Fibroblast of upper back skin (primary cell): Measurements from ENCODE around the gene KIF5B.
"Not testable (repeated sequence)": the region's sequence is repeated elsewhere in the genome, so short reads cannot be mapped to it uniquely, and the experiment has no call there.

Experiments used
- DNase-seq: peaks from one replicate; pipeline ENCODE4 v3.0.0-alpha.2; 2013

Gene KIF5B

DNA sequence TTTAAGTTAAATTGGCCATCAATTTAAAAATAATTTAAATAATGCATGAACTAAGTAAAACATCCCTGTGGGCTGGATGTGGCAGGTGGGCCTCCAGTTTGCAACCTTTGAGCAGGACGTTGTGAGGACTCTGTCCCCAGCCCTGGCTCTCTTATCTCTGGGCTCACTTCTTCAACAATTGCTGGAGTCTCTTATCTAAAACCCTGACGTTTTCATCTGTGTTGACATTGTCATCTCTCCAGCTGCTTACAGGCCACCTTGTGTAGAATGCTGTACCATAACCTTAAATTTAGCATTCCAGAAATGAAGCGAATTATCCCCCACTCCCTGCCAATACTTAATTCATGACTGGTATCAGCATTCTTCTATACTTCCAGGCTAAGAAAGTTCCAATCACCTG lies 3.2 kb upstream of the KIF5B start:
- DNase-seq = no peak

DNA sequence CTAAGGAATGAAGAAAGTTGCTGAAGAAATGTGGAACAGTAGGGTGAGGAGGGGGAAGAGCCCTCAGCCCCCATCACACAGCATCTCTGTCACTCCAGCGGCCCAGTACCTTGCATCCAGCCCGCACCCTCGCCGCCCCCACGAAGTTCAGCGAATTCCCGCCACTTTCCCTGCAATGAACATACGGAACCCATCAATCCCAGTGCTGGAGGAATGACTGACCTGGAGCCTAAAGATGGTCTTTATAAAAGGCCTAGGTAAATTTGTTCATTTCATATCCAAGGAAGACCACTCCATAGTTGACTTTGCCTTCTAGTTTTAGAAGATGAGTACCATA lies 779 bp upstream of the KIF5B start:
- DNase-seq = no peak

DNA sequence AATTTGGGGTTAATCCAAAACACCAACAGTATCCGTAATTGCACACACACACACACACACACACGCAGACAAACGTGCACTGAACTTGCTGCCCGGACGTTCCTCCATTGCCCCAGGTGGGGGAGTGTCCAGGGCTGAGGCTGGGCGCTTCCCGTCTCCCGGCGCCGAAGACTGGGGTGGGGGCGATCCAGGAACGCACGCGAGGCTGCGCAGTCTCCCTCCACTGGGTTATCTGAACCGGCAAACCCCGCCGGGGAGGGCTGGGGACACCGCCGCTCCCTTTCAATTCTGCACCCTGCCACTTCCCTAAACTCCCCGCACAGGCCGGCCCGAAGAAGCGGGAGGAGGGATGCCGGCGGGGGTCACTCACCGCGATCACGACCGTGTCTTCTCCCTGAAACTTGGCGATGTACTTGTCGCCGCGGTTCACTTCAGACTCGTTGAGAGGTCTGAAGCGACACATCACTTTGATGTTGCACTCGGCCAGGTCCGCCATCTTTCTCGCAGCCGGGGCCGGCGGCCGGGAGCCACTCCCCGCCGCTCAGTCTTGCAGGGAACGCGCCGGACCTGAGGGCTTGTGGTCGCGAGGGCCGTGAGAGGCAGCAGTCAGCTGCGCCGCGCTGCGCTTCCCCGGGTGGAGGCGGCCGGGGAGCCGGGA lies 618 bp downstream of the KIF5B start:
- DNase-seq = peak; percentile 49

DNA sequence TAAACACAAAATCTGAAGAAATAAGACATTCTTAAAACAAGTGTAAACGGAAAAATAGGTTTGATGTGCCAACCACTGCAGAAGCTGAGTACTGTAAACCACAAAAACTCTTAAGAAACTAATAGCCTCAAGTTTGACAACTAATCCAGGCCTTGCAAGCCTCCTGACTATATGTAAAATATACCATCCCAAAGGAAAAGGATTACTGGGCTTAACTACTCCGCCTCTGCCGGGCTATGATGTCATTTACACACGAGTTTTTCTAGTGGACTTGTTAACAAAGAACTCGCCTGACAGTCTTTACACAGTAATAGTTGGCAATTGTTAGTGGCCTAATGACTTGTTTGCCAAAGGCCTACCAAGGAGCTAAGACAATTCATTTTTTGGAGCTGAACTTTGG lies 2.1 kb downstream of the KIF5B start:
- peak; percentile 61 for DNase-seq

DNA sequence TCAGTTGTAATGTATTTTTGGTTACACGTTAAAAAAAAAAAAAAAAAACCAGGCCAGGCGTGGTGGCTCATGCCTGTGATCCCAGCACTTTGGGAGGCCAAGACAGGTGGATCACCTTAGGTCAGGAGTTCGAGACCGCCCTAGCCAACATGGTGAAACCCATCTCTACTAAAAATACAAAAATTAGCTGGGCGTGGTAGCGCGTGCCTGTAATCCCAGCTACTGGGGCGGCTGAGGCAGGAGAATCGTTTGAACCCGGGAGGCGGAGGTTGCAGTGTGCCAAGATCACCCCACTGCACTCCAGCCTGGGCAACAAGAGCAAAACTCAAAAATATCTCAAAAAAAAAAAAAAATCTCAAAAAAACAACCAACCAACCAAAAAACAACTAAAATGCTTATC lies 2.8 kb downstream of the KIF5B start:
- not testable (repeated sequence) for DNase-seq

- DNase-seq = peak; percentile 53
Measured at GRCh38 chr10:32051926-32052325, 4.3 kb downstream of the KIF5B start.

GRCh38 chr10:32050177-32050576 lies 6.0 kb downstream of the KIF5B start:
- DNase-seq = no peak

GRCh38 chr10:32049113-32049512 lies 7.1 kb downstream of the KIF5B start:
- no peak for DNase-seq

- no peak for DNase-seq
Measured at GRCh38 chr10:32048282-32048681, 7.9 kb downstream of the KIF5B start.

DNA sequence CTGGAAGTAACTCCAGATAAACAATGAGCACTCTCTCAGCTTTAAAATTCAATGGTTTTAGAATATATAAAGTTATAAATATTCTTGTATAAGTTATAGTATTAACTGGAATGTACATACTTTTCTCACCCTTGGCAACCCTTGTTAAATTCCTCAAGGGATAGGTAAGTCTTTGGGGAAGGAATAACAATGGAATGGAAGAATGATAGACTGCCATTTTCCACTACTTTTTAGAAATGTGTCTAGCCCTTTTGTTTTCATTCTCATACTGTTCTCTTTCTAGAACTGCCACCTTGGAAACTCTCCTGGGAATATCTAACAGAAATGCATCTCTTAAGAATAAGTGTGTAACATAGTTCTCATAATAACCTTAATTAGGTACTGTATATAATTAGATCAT lies 8.3 kb downstream of the KIF5B start:
- peak; percentile 15 for DNase-seq

GRCh38 chr10:32046151-32046550 lies 10.1 kb downstream of the KIF5B start:
- DNase-seq = no peak

DNA sequence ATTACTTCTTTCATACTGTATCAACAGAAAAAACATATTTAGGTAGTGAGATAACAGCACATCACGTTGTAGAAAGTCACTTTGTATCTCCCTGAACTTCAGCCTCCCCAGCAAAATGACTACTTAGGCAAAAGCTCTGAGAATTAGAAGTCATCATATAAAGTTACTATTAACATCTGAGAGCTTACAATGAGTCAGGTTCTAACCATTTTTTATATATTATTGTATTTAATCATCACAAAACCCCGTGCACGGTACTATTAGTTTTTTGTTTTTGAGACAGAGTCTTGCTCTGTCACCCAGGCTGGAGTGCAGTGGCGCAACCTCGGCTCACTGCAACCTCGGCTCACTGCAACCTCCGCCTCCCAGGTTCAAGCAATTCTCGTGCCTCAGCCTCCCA lies 13.5 kb downstream of the KIF5B start:
- DNase-seq = peak; percentile 61

GRCh38 chr10:32041290-32042028 lies 14.8 kb downstream of the KIF5B start:
- DNase-seq = no peak

DNA sequence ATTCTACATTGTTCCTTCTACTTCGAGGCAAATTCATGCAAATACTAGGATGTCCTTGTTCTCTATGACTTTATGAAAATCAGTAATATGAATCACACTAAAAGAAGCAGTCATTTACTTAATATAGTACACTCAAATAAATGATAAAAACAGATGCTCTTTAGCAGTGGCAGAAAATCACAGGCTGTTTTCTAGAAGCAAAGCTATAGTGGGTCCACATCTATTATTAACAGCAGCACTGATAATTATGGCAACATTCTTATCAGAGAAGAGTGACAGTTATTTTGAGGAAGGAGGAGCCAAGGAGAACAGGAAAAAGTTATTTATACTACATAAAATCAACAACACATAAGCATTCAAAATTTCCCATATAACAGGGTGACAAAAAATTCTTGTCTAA lies 16.5 kb downstream of the KIF5B start:
- no peak for DNase-seq

- peak; percentile 44 for DNase-seq
Measured at GRCh38 chr10:32038777-32039176, 17.4 kb downstream of the KIF5B start.

DNA sequence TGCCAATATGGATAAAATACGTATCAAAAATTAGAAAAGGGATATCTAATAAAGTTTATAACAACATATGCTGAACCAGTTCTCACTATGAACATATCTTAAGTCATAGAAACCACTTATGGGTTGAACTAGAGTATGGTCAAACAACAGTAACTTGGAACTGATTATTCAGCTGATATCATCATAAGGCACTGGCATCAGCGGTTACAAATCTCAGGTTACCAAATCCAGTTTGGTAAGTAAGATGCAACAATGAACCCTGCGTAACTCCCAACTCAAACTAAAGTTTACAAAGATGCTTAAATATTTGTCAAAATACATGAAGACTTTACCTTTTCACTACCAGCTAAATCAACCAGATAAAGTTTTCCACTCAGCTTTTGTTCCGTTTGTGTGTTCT lies 19.3 kb downstream of the KIF5B start:
- DNase-seq = no peak

DNA sequence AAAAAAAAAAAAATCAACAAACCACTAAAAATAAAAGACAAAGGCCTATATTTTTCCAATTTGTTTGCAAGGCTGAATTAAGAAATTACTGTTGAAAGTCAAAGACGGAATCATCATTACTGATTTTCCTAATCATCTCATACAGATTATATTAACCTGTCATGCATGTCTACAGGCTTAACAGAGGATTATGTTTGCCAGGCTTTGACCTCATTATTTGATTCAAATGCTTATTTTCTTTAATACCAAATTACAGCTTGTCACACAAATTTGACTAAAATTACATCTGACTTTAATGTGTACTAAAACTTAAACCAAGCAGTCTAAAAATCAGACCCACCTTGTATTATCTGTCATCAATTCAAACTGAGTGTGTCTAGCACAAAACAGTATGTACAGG lies 21.2 kb downstream of the KIF5B start:
- DNase-seq = no peak

- no peak for DNase-seq
Measured at GRCh38 chr10:32033171-32033570, 23.1 kb downstream of the KIF5B start.

DNA sequence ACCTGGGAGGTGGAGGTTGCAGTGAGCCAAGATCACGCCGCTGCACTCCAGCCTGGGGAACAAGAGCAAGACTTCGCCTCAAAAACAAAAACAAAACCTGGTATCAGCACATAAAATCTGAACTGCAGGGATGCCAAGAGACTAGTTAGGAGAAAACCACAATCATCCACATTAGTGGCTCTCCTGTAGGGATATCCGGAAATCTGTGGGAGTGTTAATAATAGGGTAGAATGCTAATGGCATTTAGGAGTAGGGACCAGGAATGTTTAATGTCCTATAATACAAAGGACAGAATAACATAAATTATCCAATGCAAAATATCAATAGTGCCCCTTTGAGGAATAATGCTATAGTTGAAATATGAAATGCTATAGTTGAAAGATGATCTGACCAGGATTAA lies 24.3 kb downstream of the KIF5B start:
- no peak for DNase-seq

DNA sequence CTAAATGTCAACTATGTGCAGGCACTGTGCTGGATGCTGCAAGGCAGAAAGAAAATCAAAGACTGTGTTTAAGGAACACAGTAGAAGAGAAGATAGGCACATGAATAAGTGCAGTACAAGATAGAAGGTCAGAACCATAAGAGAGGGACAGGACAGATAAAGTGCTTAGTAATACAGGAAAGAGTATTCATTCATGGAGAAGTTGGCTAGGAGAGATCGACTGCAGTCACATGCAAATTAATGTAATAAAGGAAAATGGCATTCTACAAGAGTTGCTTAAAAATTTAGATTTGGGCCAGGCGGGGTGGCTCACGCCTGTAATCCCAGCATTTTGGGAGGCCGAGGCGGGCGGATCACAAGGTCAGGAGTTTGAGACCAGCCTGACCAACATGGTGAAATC lies 24.8 kb downstream of the KIF5B start:
- DNase-seq = no peak

GRCh38 chr10:32028710-32029109 lies 27.5 kb downstream of the KIF5B start:
- no peak for DNase-seq

DNA sequence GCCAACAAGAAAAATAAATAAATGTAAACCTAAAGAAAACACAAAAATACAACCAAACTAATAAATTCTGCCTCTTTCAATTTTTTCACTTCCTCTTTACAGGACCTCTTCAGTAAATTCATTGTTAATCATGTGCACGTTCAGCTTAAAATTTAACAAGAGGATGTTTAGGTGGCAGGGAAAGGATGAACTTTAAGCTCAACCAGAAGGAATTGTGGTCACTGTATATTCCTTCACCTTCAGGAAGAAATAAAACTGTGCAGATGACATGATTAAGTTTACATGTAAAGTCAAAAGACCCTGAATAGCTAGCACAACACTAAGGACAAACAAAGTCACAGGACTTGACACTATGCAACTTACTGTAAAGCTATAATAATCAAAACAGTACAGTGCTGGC lies 33.0 kb downstream of the KIF5B start:
- DNase-seq = no peak

DNA sequence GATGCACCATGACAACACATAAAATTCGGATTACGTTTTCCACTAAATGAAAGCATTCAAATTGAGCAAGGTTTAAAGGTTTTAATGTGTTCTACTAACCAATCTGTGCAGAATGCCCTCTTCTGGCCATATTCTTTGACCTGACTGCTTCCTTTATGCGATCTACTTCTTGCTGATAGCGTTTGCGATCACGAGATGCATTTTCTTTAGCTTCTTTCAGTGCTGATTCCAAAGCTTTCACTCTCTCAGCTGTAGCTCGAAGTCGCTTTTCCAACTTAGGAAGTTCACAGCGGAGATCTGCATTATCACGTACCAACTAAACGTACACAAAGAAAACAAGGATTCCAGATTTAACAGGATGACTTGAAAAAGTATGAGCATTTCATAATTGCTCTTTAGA lies 39.2 kb downstream of the KIF5B start:
- DNase-seq = no peak

- DNase-seq = no peak
Measured at GRCh38 chr10:32015386-32015785, 40.8 kb downstream of the KIF5B start.

DNA sequence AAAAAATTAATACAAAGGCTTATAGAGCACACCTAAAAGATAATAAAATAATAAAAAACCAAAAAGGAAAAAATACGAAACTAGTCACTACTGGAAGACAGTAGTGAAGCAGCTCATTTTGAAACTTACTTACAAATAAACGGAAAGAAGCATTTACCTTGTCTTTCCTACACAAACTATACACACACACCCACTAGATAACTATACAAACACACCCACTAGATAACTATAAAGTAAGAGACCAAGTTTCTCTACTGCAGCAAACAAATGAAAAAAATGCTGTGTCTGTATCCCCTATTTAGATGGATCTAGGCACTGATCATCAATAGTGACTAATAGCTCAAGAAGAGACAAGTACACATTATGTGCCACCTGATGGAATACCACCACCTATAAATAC lies 49.2 kb downstream of the KIF5B start:
- no peak for DNase-seq
